Putamen (tissue), 1 donor: ENCODE measurements around the gene NPAS3.

Source experiments
- DNase-seq: peaks from one replicate; pipeline ENCODE4 v3.0.0-alpha.2; 2016; ENCODE audit warnings: low spot score

The NPAS3 gene

DNA sequence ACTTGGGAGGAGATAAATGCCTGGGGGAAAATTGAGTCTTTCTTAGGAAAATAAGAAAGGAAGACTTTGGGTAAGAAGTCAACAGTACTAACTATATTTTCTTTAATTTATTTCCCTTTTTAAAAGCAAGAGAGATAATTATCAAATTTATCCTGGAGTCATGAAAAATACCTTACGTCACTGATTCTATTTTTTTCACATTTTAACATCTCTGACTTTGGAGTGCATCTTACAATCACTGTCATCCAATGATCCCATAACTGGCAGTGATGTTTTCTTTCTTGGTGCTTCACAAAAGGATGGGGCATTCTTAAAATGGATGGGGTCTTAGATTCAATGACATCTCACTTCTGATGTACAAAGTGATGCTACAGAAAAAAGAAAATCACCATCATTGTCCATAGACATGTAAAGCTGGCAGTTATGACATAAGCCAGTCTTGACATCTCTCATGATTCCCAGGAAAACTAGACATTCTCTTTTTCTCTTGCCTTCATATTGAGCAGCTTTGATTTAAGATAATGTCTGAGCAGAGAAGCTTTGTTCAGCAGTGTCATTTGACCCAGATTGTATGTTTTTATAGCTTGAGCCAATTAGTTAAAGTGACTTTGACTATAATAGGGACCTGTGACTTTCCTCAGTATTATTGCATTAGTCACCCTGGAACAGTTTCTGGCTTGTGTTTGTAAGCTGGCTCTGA, 776.0 kb downstream of the NPAS3 start:
- no peak for DNase-seq

- DNase-seq, result no peak
These were observed 776.5 kb downstream of the NPAS3 start for GRCh38 chr14:33715227-33715528.

DNA sequence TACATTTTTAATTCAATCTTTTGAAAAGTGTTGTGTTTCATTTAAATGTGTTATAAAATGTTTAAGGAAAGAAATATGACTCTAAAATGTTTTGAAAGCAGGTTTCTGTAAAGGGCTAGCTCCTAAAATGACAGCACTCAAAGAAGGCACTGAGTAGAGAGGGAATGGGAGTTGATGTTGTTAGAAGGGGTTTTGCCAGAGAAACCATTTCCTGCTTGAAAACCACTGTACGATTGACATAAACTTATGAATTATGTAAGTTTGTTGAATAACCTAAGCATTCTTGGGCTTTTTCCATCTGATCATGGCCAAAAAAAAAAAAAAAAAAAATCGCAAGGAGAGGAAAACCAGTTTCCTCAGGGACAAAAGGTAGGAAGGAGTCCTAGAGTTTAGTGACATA, 778.2 kb downstream of the NPAS3 start:
- no peak for DNase-seq

DNA sequence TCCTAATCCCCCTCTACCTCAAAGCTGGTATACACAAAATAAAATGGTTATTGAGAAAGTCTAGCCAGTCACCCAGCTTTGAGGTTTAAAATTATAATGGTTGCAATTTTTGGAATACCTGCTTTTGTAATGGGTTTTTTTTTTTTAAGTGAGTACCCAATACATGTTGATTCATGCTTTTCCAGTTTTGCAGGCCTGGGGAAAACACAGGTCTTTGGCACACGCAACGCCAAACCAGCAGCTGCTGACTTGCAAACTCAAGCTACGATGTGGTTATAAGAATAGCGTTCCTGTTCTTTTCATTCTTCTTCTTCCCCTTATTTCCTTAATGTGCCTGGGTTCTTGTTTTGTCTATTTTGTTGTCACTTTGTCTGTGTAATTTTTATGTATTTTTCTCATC, 779.2 kb downstream of the NPAS3 start:
- DNase-seq, result no peak

DNA sequence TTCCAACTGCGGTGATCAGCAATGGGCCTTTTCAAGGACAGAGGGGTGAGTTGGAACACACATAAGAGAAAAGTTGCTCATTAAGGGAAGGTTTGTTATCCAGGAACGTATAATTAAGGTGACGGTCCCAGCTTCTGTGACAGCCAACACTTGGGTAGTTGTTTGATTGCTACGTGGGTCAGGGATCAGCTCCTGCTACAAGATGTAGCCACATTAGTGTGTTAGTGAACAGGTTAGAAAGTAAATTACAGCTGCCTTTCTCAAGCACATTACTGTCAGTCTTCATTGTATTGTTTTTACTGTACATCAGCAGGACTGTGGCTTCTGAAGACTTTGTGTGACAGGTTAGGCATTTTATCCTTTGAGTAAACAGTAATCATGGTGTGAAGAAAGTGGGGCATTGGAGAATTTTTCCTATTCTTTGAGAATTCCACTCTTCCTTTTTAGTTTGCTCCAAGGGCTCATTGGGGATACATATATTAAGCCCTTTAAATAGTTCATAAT, 781.7 kb downstream of the NPAS3 start:
- DNase-seq, result no peak

GRCh38 chr14:33726685-33727084, 788.0 kb downstream of the NPAS3 start:
- DNase-seq, result no peak

GRCh38 chr14:33727606-33728005, 788.9 kb downstream of the NPAS3 start:
- DNase-seq, result no peak

- no peak for DNase-seq
These were observed 789.4 kb downstream of the NPAS3 start for GRCh38 chr14:33728010-33728498.

DNA sequence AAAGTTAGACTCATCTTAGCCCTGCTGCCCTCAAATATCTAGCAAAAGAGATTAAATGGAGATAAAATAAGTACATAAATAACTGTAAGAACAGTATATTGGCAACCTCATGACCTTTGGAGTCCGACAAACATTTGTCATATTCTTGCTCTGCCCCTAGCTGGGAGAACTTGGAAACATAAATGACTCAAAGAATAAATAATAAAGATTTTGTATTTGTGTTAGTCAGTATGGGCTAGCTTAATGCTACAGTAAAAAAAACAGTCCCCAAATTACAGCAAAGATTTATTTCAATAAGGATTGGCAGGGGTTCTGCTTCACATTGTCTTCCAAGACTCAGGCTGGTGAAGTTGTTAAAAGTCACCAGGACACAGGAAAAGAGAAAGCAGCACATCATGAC, 791.5 kb downstream of the NPAS3 start:
- no peak for DNase-seq

DNA sequence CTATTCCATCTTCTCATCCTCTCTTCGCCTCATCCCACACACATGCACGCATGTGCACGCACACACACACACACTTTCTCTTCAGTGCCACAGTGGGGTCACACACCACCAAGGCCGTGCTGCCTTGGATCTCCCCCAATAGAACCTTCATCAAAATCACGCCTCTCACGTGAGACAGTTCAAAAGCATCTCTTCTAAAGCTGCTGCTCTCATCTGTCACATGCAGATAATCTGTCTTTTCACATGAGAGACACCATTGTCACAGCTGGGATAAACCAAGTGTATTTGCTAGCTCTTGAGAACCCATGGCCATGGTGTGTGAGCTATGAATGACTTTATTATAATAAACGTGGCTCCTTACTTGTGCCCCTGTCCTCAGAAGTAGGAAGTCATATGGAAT, 793.5 kb downstream of the NPAS3 start:
- DNase-seq, result no peak

GRCh38 chr14:33733310-33733709, 794.6 kb downstream of the NPAS3 start:
- DNase-seq, result no peak

GRCh38 chr14:33733721-33734120, 795.0 kb downstream of the NPAS3 start:
- DNase-seq, result no peak

DNA sequence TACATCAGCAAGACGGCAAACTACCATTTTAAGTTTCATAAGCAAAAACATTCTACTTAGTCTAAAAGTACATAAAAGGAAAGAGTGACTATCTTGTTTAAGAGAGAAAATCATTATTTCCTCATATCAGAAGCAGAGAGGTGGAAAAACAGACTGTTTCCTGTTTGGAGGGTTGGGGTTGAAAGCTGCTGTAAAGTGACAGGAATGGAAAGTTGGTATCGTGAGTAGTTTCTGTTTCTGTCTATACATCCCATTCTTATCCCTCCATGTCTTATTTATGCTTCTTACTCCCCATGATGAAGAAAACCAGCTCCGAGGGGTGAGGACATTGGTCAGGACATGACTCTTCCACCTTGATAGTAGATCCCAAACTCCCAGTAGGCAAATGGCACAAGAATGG, 795.7 kb downstream of the NPAS3 start:
- DNase-seq, result no peak

- DNase-seq, result no peak
These were observed 797.7 kb downstream of the NPAS3 start for GRCh38 chr14:33736299-33736825.

- DNase-seq, result no peak
These were observed 798.3 kb downstream of the NPAS3 start for GRCh38 chr14:33736979-33737378.

GRCh38 chr14:33737446-33737845, 798.8 kb downstream of the NPAS3 start:
- DNase-seq, result no peak

DNA sequence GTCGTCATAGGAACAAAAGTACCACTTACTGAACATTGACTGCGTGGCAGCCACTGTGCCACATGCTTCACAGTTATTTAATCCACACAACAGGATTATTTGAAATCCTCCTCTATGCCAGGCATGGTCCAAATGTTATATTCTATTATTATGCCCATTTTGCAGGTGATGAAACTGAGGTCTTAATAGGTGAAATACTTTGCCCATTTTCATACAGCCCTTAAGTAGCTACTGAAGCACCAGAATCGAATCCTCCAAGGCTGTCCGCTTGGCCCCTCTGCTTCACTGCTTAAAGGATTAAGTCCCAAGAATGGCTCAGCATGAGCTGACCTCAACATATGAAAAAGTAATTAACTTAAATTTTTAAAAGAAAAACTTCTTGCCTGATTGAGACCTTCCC, 799.4 kb downstream of the NPAS3 start:
- DNase-seq, result no peak

DNA sequence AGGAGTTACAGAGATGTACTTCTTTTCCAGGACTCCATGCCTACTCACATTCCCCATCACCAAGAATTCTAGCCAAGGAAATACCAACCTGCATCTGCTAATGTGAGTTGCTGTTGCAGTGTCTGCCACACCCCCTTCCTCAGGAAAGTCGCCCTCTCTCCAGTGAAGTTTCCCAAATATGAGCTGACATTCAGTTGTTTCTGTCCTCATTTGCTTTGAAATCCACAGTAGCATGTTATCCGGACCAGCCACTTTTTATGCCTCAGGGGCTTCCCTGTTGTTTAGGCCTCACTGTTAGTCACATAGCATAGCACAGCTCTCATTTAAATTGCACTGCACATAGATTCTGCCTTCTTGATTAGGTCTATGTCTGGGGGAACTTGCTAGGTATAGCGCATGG, 799.8 kb downstream of the NPAS3 start:
- no peak for DNase-seq

DNA sequence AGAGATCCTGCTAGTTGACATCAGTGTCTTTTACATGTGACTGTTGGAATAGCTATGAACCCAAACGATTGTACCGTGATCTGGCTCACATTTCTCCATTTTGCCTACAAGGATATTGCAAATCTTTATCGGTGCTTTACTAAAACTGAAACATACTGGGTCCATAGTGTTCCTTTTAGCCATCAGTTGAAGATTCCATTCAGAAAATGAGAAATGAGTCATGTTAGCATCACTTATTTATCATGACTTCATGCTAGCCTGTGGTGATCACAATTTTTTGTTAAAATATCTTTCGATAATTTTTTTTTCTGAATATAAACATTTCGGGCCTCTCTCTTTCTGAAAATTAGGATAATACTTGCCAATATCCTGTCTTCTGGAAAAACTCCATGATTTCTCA, 801.9 kb downstream of the NPAS3 start:
- DNase-seq, result no peak

DNA sequence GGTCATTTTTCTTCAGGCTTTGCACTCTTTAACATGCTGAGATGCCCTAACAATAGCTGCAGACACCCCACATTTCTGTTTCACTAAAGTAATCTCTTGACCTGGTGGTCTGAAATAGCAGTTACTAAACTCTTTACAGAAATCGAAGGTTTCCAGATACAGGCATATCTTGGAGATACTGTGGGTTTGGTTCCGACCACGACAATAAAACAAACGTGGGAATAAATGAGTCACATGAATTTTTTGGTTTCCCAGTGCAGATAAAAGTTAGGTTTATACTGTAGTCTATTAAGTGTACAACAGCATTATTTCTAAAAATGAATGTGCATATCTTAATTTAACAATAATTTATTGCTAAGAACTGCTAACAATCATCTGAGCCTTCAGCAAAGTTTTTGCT, 803.5 kb downstream of the NPAS3 start:
- no peak for DNase-seq

DNA sequence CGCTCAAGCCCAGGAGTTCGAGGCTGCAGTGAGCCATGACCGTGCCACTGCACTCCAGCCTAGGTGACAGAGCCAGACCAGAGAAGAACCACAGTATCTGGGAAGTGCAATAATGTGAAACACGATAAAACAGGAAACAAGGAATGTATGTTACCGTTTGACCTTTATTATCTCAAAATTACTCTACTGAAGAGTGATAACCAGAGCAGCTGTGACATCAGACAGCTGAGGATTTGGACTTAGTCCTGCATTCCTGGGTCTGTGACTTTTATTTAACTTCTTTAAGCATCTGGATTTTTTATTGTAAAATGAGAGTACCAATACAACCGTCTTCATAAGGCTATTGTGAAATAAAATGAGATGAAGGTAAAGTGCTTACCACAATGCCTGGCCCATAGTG, 806.5 kb downstream of the NPAS3 start:
- no peak for DNase-seq

DNA sequence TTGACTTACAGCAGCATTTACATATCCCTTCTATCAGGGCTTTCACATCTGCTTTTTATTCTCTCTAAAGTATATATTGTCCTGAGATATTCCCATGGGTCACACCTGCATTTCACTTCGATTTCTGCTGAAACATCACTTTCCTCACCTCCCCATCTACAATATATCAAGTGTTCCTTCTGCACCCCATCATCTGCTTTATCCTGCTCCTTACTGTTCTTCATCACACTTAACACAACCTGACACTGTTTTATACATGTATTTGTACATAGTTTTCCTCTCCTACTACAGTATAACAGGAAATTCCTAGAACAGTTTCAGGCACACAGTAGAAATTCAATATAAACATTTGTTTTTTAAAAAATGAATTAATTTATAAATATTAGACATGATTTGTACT, 809.1 kb downstream of the NPAS3 start:
- DNase-seq, result no peak

- DNase-seq, result no peak
These were observed 815.6 kb downstream of the NPAS3 start for GRCh38 chr14:33754261-33754660.

DNA sequence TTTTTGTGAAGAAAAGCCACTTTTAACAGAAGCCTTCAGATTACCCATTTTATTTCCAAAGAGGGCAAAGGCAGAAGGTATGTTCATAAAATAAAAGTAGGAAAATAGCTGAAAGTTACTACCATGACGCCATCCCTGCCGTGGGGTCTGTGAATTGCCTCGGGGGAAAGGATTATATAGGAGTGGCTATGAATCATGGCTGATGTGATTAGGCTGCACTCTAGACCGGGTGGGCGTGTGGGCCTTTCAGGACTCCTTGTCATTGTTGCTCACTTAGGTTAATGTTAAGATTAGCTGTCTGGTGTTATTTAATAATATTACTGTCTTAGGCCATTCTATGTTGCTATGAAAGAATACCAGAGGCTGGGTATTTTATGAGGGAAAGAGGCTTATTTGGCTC, 816.7 kb downstream of the NPAS3 start:
- no peak for DNase-seq
